SK-N-SH treated with all-trans-retinoic acid at 6 μM for 48 hours (cell line): ENCODE measurements around the gene SOX3.

Experiments used
- ARNTL ChIP-seq: fragments of 450-650 bp; formaldehyde crosslinking; IDR thresholded peaks from 2 replicates; pipeline ENCODE4 v1.5.0; 2020; ENCODE audit warnings: low read depth, mild to moderate bottlenecking, moderate library complexity, borderline replicate concordance
- CSDC2 ChIP-seq: fragments of 250-450 bp; sonication (Bioruptor Pico); IDR thresholded peaks from 2 replicates; pipeline ENCODE4 v1.5.0; 2020; ENCODE audit warnings: mild to moderate bottlenecking, moderate library complexity
- CSRNP3 ChIP-seq: fragments of 250-450 bp; sonication (Bioruptor Pico); IDR thresholded peaks from 2 replicates; pipeline ENCODE4 v1.5.1; 2021; ENCODE audit warnings: mild to moderate bottlenecking, moderate library complexity
- ESRRG ChIP-seq: fragments of 250-450 bp; sonication (Bioruptor Pico); IDR thresholded peaks from 2 replicates; pipeline ENCODE4 v1.6.1; 2021; ENCODE audit warnings: mild to moderate bottlenecking
- PATZ1 ChIP-seq: fragments of 250-450 bp; sonication (Bioruptor Pico); IDR thresholded peaks from 2 replicates; pipeline ENCODE4 v1.8.0; 2020; ENCODE audit warnings: mild to moderate bottlenecking, moderate library complexity, borderline replicate concordance
- POU6F1 ChIP-seq: fragments of 250-450 bp; sonication (Bioruptor Pico); IDR thresholded peaks from 2 replicates; pipeline ENCODE4 v1.8.0; 2021; ENCODE audit warnings: low read depth, mild to moderate bottlenecking, moderate library complexity, borderline replicate concordance
- ZFP30 ChIP-seq: fragments of 450-650 bp; formaldehyde crosslinking; IDR thresholded peaks from 2 replicates; pipeline ENCODE4 v1.5.0; 2022; ENCODE audit warnings: mild to moderate bottlenecking, moderate library complexity
- ZNF565 ChIP-seq: fragments of 450-650 bp; formaldehyde crosslinking; conservative IDR thresholded peaks from 2 replicates; pipeline ENCODE4 v1.5.0; 2020; ENCODE audit warnings: low read depth, mild to moderate bottlenecking, moderate library complexity
- ZNF70 ChIP-seq: fragments of 450-650 bp; formaldehyde crosslinking; IDR thresholded peaks from 2 replicates; pipeline ENCODE4 v1.5.0; 2020; ENCODE audit warnings: mild to moderate bottlenecking, moderate library complexity
- TF ChIP-seq, protein P1 (sequence below): fragments of 250-450 bp; sonication (Bioruptor Pico); IDR thresholded peaks from 2 replicates; pipeline ENCODE4 v1.5.1; 2020; ENCODE audit warnings: low read depth, mild to moderate bottlenecking, moderate library complexity

- TF ChIP-seq ZFP30 (no peak), PATZ1 (CRISPR knock-in tag) (no peak), CSDC2 (CRISPR knock-in tag) (no peak), ZNF70 (no peak), ESRRG (CRISPR knock-in tag) (no peak), POU6F1 (CRISPR knock-in tag) (no peak), ARNTL (CRISPR knock-in tag) (no peak), ZNF565 (CRISPR knock-in tag) (no peak), CSRNP3 (CRISPR knock-in tag) (no peak)
- TF ChIP-seq, protein P1, sequence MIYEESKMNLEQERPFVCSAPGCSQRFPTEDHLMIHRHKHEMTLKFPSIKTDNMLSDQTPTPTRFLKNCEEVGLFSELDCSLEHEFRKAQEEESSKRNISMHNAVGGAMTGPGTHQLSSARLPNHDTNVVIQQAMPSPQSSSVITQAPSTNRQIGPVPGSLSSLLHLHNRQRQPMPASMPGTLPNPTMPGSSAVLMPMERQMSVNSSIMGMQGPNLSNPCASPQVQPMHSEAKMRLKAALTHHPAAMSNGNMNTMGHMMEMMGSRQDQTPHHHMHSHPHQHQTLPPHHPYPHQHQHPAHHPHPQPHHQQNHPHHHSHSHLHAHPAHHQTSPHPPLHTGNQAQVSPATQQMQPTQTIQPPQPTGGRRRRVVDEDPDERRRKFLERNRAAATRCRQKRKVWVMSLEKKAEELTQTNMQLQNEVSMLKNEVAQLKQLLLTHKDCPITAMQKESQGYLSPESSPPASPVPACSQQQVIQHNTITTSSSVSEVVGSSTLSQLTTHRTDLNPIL (CRISPR knock-in tag), result no peak
Measured at GRCh38 chrX:140492066-140492994, 12.5 kb downstream of the SOX3 start.
